ENCODE results near the gene USP3.

GRCh38 chr15:63489352-63489751, 15.0 kb upstream of the USP3 start:
- TF ChIP-seq ZNF609 (CRISPR knock-in tag; IDR thresholded peaks at IDR 0.05; ENCODE audit: borderline replicate concordance) (no peak), CTCF (IDR thresholded peaks at IDR 0.05 in 2 of 3, conservative IDR thresholded peaks at IDR 0.05 in 1 of 3; ENCODE audit: insufficient read depth in 2 of 3, low read depth in 1 of 3, low read length in 3 of 3) (no peak), CBX8 (IDR thresholded peaks at IDR 0.05; ENCODE audit: borderline replicate concordance, extremely low read depth, low read depth, low read length, poor library complexity, severe bottlenecking) (no peak), USF2 (CRISPR knock-in tag; IDR thresholded peaks at IDR 0.05) (no peak), FOXA3 (CRISPR knock-in tag; conservative IDR thresholded peaks at IDR 0.05 in 1 of 2, IDR thresholded peaks at IDR 0.05 in 1 of 2) (no peak)

Measured in K562 (cell line).